ENCODE data around the gene CCDC157. TPM values are rescaled to one million over a fixed set of nuclear protein-coding genes. Genes with fewer than 3 reads are reported as not detected.
"Not testable (repeated sequence)": the region's sequence is repeated elsewhere in the genome, so short reads cannot be mapped to it uniquely, and the experiment has no call there.

Gene CCDC157
- total and polyA plus RNA-seq, 2 donors, result 2.1 to 3.2 TPM

DNA sequence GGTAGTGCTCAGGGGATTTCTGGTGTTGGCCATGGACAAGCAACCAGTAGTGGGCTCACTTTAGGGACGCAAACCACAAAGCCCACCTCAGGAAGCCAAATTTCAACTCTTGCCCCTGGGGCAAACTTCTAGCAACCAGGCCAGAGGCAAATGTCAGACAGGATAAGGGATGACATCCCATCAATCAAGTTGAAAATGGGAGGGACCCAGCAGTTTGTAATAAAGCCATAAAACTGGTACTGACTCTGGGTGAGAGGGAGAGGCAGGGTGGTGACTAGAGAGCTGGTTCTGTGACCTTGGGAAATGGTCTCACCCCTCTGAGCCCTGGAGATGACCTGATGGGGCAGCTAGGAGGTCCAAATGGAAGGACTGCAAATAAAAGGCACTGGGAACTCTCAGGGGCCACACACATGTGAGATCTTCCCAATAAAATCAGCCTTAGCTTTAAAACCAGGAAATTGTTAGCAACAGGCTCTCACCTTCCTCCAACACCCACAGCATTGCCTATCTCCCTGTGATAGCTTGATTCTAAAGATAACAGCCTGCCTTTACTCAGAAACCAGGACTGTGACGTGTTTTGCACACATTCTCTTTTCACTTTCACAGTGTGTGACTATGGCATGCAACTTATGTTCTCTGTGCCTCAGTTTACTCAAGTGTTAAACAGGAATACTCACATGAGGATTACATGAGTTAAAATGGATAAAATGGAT, 23.7 kb upstream of the CCDC157 start:
- Histone ChIP-seq H3K27ac (ENCODE audit: low read depth in 1 of 2, low read length in 1 of 2) (no peak overlapping the region), H3K4me1 (ENCODE audit: control insufficient read depth in 2 of 2, insufficient read depth in 2 of 2, low read length in 2 of 2) (peaks cover 0 to 3% of the 10 kb centered on the region in 2 donors), H3K9me3 (ENCODE audit: control insufficient read depth in 2 of 2, insufficient read depth in 1 of 2, low read length in 1 of 2) (no peaks in the 10 kb centered on the region), H3K27me3 (ENCODE audit: control insufficient read depth in 2 of 2, insufficient read depth in 1 of 2, low read length in 1 of 2) (no peaks in the 10 kb centered on the region), H3K4me3 (ENCODE audit: low read length in 2 of 2) (no peak overlapping the region), H3K36me3 (ENCODE audit: control insufficient read depth in 2 of 2, insufficient read depth in 2 of 2, low read length in 1 of 2) (peaks cover 69 to 74% of the 10 kb centered on the region in 2 donors)
- DNase-seq (ENCODE audit: low read depth in 6 of 9, low spot score in 9 of 9), result no peak
- WGBS, result 89% methylated on average over 2 of the region's 2 CpGs

DNA sequence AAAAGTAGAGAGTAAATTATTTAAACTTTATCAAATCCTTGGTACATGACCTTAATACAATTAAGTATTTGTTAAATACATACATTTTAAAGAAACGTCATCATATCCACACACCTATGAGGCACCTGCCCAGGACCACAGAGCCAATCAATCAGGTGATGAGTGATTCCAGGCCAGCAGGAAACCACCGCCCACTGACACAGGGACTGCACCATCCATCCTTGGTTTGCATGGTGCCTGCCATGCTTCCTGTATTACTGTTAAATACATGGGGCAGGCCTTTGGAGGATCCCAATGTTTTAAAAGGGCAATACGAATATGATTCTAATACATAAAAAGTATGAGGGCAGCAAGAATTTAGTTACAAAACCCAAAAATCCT, 23.1 kb upstream of the CCDC157 start:
- Histone ChIP-seq H3K27me3 (ENCODE audit: control insufficient read depth in 2 of 2, insufficient read depth in 1 of 2, low read length in 1 of 2) (no peaks in the 10 kb centered on the region), H3K9me3 (ENCODE audit: control insufficient read depth in 2 of 2, insufficient read depth in 1 of 2, low read length in 1 of 2) (no peaks in the 10 kb centered on the region), H3K4me1 (ENCODE audit: control insufficient read depth in 2 of 2, insufficient read depth in 2 of 2, low read length in 2 of 2) (peaks cover 0 to 3% of the 10 kb centered on the region in 2 donors), H3K36me3 (ENCODE audit: control insufficient read depth in 2 of 2, insufficient read depth in 2 of 2, low read length in 1 of 2) (peaks cover 73 to 74% of the 10 kb centered on the region in 2 donors), H3K4me3 (ENCODE audit: low read length in 2 of 2) (no peak overlapping the region), H3K27ac (ENCODE audit: low read depth in 1 of 2, low read length in 1 of 2) (no peak overlapping the region)
- WGBS, result 97% methylated on average over 3 of the region's 3 CpGs
- no peak for DNase-seq (ENCODE audit: low read depth in 6 of 9, low spot score in 9 of 9)

DNA sequence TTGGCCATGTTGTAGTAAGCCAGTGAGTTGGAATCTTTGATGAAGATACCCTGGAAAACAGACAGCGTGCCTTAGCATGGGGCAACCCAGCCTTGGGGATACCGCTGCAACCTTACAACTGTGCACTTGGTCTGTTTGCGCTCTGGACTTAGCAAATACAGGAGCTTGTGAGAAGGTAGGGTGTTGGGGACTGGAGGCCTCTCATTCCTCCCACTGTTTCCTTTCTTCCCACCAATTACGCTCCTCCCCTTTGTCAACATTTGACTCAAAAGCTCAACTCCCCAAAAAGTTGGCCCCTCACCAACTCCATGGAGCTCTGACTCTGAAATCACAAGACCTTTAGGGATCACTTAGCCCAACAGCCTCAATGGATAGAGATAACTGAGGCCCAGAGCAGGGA, 22.2 kb upstream of the CCDC157 start:
- no peaks in the 10 kb centered on the region for H3K9me3 ChIP-seq (ENCODE audit: control insufficient read depth in 2 of 2, insufficient read depth in 1 of 2, low read length in 1 of 2)
- no peak for DNase-seq (ENCODE audit: low read depth in 6 of 9, low spot score in 9 of 9)
- 98% methylated on average over 4 of the region's 4 CpGs for WGBS
- H3K4me3 ChIP-seq (ENCODE audit: low read length in 2 of 2), result no peak overlapping the region
- no peak overlapping the region for H3K27ac ChIP-seq (ENCODE audit: low read depth in 1 of 2, low read length in 1 of 2)
- H3K27me3 ChIP-seq (ENCODE audit: control insufficient read depth in 2 of 2, insufficient read depth in 1 of 2, low read length in 1 of 2), result no peaks in the 10 kb centered on the region
- H3K4me1 ChIP-seq (ENCODE audit: control insufficient read depth in 2 of 2, insufficient read depth in 2 of 2, low read length in 2 of 2), result peaks cover 0 to 3% of the 10 kb centered on the region in 2 donors
- peaks cover 83% of the 10 kb centered on the region in 2 donors for H3K36me3 ChIP-seq (ENCODE audit: control insufficient read depth in 2 of 2, insufficient read depth in 2 of 2, low read length in 1 of 2)

DNA sequence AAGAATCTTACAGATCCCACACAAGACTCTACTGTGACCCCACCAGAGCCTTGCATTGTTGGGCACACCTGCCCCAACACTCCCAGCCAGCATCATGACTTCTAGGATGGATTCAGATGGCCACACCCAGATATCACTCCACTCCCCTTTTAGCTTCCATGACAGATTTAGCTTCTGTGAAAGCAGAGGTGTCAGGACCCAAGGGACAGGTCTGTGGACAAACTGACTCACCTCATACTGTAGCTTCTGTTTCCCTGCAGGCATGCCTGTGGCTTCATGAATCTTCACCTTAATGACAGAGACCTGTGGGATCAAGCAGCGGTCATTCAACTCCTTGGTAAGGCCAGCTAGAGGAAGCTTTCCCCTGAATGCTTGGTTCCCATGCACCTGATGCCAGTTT, 21.6 kb upstream of the CCDC157 start:
- H3K4me1 ChIP-seq (ENCODE audit: control insufficient read depth in 2 of 2, insufficient read depth in 2 of 2, low read length in 2 of 2), result peaks cover 0 to 3% of the 10 kb centered on the region in 2 donors
- WGBS, result 98% methylated on average over 1 of the region's 1 CpG

DNA sequence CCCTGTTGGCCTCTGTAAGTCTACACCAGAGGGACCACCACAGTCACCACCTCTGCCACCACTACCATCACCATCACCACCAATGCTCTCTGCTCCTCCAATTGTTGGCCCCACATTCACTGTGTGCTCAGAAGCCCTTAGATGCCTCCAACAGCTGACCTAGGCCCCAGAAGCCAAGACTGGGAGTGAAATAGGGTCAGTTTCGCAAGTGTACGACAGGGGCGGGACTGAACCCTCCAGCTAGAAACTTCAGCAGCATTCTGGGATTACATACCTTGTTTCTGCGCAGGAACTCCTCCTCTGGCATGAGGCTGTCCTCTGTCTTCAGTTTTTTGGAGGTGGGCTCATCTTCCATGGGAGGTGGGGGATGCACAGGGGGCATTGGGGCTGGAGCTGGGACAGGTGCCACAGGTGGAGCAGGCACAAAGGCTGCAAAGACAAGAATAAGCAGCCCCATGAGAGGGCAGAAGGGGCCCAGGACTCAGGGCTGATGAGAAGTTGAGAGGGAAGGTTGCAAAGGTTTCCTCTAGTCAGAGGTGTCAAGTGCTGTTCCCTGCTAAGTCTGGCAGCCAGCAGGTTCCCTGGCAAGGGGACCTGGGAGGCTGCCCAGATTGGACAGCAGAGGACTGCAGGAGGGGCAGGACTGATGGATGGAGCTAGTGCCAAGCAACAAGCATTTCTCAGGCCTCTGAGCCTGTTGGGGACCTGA, 19.9 kb upstream of the CCDC157 start:
- H3K36me3 ChIP-seq (ENCODE audit: control insufficient read depth in 2 of 2, insufficient read depth in 2 of 2, low read length in 1 of 2), result peaks cover 94 to 97% of the 10 kb centered on the region in 2 donors
- no peak for DNase-seq (ENCODE audit: low read depth in 6 of 9, low spot score in 9 of 9)
- WGBS, result 98% methylated on average over 4 of the region's 4 CpGs
- H3K27me3 ChIP-seq (ENCODE audit: control insufficient read depth in 2 of 2, insufficient read depth in 1 of 2, low read length in 1 of 2), result no peaks in the 10 kb centered on the region
- H3K4me1 ChIP-seq (ENCODE audit: control insufficient read depth in 2 of 2, insufficient read depth in 2 of 2, low read length in 2 of 2), result peaks cover 0 to 3% of the 10 kb centered on the region in 2 donors
- no peak overlapping the region for H3K4me3 ChIP-seq (ENCODE audit: low read length in 2 of 2)
- H3K27ac ChIP-seq (ENCODE audit: low read depth in 1 of 2, low read length in 1 of 2), result no peak overlapping the region
- no peaks in the 10 kb centered on the region for H3K9me3 ChIP-seq (ENCODE audit: control insufficient read depth in 2 of 2, insufficient read depth in 1 of 2, low read length in 1 of 2)

More for the DNA sequence above, 21.6 kb upstream of the CCDC157 start:
- Histone ChIP-seq H3K36me3 (ENCODE audit: control insufficient read depth in 2 of 2, insufficient read depth in 2 of 2, low read length in 1 of 2) (peaks cover 88 to 89% of the 10 kb centered on the region in 2 donors), H3K27me3 (ENCODE audit: control insufficient read depth in 2 of 2, insufficient read depth in 1 of 2, low read length in 1 of 2) (no peaks in the 10 kb centered on the region), H3K4me3 (ENCODE audit: low read length in 2 of 2) (no peak overlapping the region), H3K27ac (ENCODE audit: low read depth in 1 of 2, low read length in 1 of 2) (no peak overlapping the region), H3K9me3 (ENCODE audit: control insufficient read depth in 2 of 2, insufficient read depth in 1 of 2, low read length in 1 of 2) (no peaks in the 10 kb centered on the region)
- no peak for DNase-seq (ENCODE audit: low read depth in 6 of 9, low spot score in 9 of 9)

DNA sequence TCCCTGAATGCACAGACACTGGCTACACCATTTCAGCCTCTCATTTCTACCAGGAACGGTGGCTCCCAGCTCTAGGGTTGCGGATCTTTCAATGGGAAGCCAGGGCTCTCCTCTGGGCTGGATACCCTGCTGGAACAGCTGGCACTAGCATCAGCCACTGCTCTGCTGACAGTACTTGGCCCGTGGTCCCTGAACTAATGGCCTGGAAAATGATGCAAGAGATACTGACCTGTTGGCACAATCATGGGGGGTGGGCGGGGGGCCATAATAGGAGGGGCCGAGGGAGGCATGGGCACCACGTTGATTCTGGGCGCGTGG, 19.4 kb upstream of the CCDC157 start:
- no peak for DNase-seq (ENCODE audit: low read depth in 6 of 9, low spot score in 9 of 9)
- H3K9me3 ChIP-seq (ENCODE audit: control insufficient read depth in 2 of 2, insufficient read depth in 1 of 2, low read length in 1 of 2), result no peaks in the 10 kb centered on the region
- WGBS, result 98% methylated on average over 8 of the region's 8 CpGs
- H3K27me3 ChIP-seq (ENCODE audit: control insufficient read depth in 2 of 2, insufficient read depth in 1 of 2, low read length in 1 of 2), result no peaks in the 10 kb centered on the region
- peaks cover 0 to 3% of the 10 kb centered on the region in 2 donors for H3K4me1 ChIP-seq (ENCODE audit: control insufficient read depth in 2 of 2, insufficient read depth in 2 of 2, low read length in 2 of 2)
- H3K4me3 ChIP-seq (ENCODE audit: low read length in 2 of 2), result no peak overlapping the region
- no peak overlapping the region for H3K27ac ChIP-seq (ENCODE audit: low read depth in 1 of 2, low read length in 1 of 2)
- H3K36me3 ChIP-seq (ENCODE audit: control insufficient read depth in 2 of 2, insufficient read depth in 2 of 2, low read length in 1 of 2), result peaks cover 96 to 99% of the 10 kb centered on the region in 2 donors

DNA sequence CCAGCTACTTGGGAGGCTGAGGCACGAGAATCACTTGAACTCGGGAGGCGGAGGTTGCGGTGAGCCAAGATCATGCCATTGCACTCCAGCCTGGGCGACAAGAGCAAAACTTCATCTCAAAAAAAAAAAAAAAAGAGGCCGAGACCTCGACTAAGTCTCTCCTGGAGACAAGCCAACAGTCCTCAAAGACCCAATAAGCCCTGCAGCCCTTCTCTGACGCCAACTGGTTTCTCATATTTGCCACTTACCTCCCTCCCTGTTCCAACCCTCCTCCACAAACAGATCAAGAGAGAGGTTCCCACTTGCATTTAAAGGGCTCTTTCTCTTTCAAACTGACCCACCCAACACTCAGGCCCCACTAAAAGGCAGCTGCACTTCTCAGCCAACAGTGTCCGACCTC, 18.5 kb upstream of the CCDC157 start:
- peaks cover 96 to 99% of the 10 kb centered on the region in 2 donors for H3K36me3 ChIP-seq (ENCODE audit: control insufficient read depth in 2 of 2, insufficient read depth in 2 of 2, low read length in 1 of 2)
- 95% methylated on average over 9 of the region's 9 CpGs for WGBS
- not testable (repeated sequence) for H3K4me3 ChIP-seq (ENCODE audit: low read length in 2 of 2); H3K4me1 ChIP-seq (ENCODE audit: control insufficient read depth in 2 of 2, insufficient read depth in 2 of 2, low read length in 2 of 2); H3K9me3 ChIP-seq (ENCODE audit: control insufficient read depth in 2 of 2, insufficient read depth in 1 of 2, low read length in 1 of 2); DNase-seq (ENCODE audit: low read depth in 6 of 9, low spot score in 9 of 9); H3K27me3 ChIP-seq (ENCODE audit: control insufficient read depth in 2 of 2, insufficient read depth in 1 of 2, low read length in 1 of 2); H3K27ac ChIP-seq (ENCODE audit: low read depth in 1 of 2, low read length in 1 of 2)

DNA sequence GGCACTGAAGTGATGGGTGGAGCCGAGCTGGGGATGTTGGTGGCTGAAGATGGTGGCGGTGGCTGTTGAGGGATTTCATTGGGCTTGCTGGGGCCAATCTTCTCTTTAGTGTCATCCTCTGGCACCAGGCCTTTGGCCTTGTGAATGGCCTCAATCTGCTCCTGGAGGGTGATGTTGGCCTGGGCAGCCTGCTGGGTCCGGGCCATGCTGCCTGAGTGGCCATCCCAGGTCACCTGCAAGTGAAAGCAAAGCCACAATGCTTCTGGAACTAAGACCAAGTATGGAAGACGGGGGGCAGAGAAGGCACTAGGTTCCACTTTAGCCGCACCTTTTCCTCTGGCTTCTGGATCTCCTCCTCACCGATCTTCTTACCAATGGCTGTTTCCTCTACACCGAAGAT, 18.0 kb upstream of the CCDC157 start:
- Histone ChIP-seq H3K36me3 (ENCODE audit: control insufficient read depth in 2 of 2, insufficient read depth in 2 of 2, low read length in 1 of 2) (peaks cover 96 to 98% of the 10 kb centered on the region in 2 donors), H3K4me3 (ENCODE audit: low read length in 2 of 2) (no peak overlapping the region), H3K27ac (ENCODE audit: low read depth in 1 of 2, low read length in 1 of 2) (no peak overlapping the region), H3K27me3 (ENCODE audit: control insufficient read depth in 2 of 2, insufficient read depth in 1 of 2, low read length in 1 of 2) (no peaks in the 10 kb centered on the region), H3K4me1 (ENCODE audit: control insufficient read depth in 2 of 2, insufficient read depth in 2 of 2, low read length in 2 of 2) (peaks cover 0 to under 1% of the 10 kb centered on the region in 2 donors), H3K9me3 (ENCODE audit: control insufficient read depth in 2 of 2, insufficient read depth in 1 of 2, low read length in 1 of 2) (no peaks in the 10 kb centered on the region)
- WGBS, result 98% methylated on average over 7 of the region's 7 CpGs
- DNase-seq (ENCODE audit: low read depth in 6 of 9, low spot score in 9 of 9), result no peak

DNA sequence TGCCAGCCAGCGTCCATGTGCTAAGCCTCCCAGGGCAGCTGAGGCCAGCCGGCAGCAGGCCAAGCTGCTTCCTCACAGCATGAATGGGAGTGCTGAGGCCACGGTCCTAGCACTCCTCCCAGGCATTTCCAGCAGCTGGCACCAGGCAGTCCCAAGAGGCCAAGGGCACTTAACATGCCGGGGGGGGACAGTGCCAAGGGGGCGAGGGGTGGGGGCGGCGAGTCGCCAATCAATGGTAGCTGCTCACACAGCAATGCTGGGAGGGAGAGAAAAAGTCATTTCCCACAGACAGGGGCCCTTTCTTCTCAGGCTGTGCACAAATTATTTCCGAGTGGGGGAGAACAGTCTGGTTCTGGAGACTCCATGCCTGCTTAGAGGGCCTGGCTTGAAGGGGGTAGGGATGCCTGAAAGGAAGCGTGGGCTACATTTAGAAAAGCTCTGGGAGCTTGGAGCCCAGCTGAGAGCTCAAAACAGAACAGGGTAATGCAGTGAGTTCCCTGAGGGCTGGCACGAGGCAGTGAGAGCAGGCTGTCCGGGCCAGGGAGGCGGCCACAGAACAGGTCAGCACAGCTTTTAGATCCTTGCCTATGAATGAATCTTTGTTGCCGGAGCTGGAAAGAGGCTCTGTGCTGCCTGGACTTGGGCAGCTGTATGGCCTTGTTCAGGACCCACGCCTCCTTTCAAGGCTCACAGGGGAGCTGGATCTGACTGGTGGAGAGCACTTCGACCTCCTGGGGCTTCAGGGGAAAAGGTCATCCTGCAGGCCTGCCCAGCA, 15.7 kb upstream of the CCDC157 start:
- peaks cover 98% of the 10 kb centered on the region in 2 donors for H3K36me3 ChIP-seq (ENCODE audit: control insufficient read depth in 2 of 2, insufficient read depth in 2 of 2, low read length in 1 of 2)
- no peaks in the 10 kb centered on the region for H3K4me1 ChIP-seq (ENCODE audit: control insufficient read depth in 2 of 2, insufficient read depth in 2 of 2, low read length in 2 of 2)
- no peaks in the 10 kb centered on the region for H3K27me3 ChIP-seq (ENCODE audit: control insufficient read depth in 2 of 2, insufficient read depth in 1 of 2, low read length in 1 of 2)
- DNase-seq (ENCODE audit: low read depth in 6 of 9, low spot score in 9 of 9), result no peak
- H3K4me3 ChIP-seq (ENCODE audit: low read length in 2 of 2), result no peak overlapping the region
- 92% methylated on average over 16 of the region's 16 CpGs for WGBS
- no peak overlapping the region for H3K27ac ChIP-seq (ENCODE audit: low read depth in 1 of 2, low read length in 1 of 2)
- no peaks in the 10 kb centered on the region for H3K9me3 ChIP-seq (ENCODE audit: control insufficient read depth in 2 of 2, insufficient read depth in 1 of 2, low read length in 1 of 2)
